GM21737 (cell line): ENCODE results near the gene SLX9.

Experiments
- ATAC-seq: cut with Tn5 transposase; IDR thresholded peaks from one replicate; pipeline ENCODE4 v1.9.1; 2021; ENCODE audit warnings: mild to moderate bottlenecking, moderate library complexity; ENCODE audit not compliant: unreplicated experiment

The SLX9 gene, protein sequence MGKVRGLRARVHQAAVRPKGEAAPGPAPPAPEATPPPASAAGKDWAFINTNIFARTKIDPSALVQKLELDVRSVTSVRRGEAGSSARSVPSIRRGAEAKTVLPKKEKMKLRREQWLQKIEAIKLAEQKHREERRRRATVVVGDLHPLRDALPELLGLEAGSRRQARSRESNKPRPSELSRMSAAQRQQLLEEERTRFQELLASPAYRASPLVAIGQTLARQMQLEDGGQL

DNA sequence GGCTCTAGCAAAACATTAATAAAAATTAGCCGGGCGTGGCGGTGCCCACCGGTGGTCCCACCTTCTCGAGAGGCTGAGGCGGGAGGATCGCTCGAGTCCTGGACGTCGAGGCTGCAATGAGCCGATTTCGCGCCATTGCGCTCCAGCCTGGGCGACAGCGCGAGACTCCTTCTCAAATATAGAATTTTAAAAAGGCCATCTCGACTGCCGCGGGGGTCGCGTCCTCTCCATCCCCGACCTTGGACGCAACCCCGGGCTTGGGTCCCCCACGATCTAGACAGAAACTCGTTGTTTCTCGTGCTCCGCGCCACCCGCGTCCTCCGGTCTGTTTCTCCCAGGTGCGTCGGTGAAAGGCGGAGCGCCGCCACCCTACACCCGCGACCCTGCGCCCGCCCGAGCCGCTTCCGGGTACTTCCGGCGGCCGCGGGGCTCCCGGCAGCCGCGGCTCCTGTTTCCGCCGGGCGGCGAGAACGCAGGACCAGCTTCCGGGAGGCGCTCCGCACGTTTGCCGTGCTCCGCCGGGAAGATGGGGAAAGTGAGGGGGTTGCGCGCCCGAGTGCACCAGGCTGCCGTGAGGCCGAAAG is at the start of gene SLX9:
Gene SLX9, plus strand, starts transcription at position 498 of the 584 bp plus-strand sequence. Its CDS starts 29 bp downstream, at position 527.
- ATAC-seq: peak; percentile 63

DNA sequence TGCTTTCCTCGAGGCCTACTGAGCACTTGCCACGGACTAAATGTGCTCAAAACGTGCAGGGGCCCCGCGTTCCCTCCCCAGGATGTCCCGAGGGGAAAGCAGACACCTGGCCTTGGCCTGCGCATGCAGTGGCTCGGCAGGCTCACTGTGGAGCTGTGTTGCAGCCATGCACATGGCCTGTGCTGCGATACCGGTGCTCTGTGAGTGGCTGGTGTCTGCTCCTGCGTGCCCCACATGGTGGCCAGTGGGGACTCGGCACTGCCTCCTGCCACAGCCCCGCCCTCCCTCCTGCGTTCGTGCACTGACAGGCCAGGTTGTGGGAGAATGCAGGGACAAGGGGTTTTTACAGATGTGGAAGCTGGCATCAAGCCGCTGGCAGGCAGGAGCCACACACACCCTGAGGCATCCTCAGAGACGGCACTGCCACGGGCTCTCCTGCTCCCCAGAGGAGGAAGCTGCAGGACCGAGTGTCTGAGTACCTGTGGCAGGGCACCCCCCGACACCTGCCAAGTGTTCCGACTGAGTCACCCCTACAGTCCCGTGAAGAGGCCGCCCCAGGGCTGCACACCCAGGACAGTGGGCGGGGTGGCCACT is 49.4 kb upstream of the SLX9 start:
- ATAC-seq: no peak

DNA sequence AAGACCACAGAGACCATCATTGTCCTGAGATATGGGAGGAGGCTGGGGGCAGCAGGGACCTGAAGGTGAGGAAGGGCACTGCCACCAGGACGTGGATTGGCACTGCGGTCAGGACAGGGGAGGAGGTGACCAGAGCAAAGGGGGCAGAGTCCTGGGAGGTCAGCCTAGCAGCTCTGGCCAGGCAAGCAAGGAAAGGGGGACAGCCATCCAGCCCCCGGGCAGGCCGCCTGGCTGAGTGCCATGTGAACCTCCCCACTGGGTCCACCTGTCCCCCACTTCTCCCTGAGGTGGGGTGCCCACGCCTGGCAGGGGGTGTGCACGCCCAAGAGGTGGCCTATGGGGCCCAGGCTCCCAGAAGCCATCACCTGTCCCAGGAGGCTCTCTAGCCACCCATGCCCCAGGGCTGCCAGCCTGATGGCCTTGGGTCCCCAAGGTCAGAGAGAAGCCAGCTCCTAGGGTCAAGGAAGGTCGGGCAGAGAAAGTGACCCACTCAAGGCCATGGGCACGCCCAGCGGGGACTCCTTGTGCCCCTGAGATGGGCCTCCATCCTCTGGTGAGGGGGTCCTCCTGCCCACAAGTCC is 48.8 kb upstream of the SLX9 start:
- no peak for ATAC-seq

DNA sequence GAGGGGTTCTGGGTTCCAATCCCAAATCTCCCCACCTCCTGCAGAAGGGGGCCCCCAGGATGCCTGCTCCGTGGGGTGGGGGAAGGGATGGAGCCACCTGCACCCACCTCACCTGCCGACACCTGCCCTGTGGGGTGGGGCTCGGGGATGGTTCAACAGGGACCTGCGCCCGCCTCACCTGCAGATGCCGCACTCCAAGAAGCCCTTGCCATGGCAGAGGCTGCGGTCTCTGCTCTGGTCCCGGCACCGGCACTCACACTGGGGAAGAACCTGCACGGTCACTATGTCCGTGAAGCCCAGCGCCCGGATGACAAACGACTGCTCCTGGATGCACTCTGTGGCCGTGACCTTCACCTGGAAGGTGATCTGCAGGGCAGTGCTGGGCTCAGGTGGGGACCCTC is 48.2 kb upstream of the SLX9 start:
- no peak for ATAC-seq

DNA sequence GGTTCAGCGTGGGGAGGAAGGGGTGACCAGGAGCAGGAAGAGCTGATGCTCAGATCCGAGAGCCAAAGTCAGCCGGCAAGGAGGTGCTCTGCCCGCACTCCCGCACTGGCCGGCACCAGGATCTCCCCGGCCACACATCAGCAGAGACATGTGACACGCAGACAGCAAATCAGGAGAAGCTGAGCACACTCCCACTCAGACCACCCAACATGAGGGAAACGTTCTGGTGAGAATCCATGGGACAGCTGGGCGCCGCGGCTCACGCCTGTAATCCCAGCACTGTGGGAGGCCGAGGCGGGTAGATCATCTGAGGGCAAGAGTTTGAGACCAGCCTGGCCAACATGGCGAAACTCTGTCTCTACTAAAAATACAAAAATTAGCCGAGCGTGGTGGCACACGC is 47.7 kb upstream of the SLX9 start:
- no peak for ATAC-seq

DNA sequence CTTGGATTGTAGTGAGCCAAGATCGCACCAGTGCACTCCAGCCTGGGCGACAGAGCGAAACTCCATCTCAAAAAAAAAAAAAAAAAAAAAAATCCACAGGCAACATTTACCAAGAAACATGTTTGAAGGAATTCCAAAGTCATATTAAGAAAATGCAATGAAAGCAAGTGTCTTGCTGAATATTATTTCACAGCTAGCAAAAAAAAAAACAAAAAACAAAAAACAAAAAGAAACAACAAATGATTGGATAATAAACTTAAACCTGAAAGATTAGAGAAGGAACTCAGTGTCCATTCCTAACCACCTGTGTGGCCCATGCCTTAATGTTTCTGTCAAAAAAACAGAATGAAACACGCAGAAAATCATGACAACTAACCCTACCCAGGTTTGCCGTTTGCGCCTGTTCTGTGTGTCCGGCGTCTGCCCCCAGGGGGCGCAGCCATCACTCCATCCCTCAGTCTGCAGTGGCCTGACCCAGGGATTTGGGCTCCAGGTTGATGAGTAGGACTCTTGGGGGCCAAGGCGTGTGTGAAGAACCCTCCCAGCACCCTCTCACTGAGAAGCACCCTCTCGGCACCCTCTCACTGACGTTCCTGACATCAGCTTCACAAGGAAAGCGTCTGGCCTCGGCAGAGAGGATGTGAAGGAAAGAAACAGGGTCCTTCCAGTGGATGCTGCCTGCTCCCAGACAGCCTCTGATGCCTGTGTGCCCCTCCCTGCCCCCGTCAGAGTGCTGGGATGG is 47.1 kb upstream of the SLX9 start:
- no peak for ATAC-seq

DNA sequence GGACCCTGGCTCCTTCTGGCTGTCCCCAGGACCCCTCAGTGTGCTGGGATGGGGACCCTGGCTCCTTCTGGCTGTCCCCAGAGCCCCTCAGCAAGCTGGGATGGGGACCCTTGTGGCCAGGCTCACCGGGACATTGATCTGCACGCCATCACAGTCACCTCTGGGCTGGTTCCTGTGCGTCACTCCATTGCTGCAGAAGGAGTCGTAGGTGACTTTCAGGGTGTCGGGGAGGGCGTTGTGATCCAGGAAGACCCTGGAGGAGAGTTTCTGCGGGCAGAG is 46.6 kb upstream of the SLX9 start:
- no peak for ATAC-seq

DNA sequence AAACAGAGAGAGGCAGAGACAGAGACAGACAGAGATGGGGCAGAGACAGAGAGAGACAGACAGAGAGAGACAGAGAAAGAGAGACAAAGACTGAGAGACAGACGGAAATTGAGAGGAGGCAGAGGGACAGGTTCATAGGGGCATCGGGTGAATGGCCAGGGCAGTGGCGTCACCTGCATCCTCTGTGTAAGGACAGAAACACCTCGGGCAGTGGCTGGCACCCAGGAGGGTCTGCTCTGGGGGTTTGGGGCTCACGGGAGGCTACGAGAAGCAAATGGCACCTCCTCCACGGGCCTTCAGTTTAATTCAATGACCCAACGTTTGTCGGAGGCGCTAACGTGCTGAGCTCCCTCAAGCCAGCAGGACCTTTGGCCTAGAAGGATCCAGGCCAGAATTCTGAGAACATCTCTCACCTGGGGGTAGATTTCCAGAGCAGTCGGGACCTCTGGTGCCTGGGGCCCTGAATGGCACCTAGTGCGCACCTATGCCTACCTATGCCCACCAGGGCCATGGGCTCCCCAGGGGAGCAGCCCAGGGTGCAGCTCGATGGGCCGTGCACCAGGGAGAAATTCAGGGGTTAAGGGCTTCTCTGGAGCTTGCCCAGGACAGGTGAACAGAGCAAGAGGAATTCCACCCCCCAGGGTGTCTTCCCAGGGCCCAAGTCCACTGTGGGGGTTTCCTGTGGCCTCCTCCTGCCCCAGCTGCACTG is 45.7 kb upstream of the SLX9 start:
- no peak for ATAC-seq

DNA sequence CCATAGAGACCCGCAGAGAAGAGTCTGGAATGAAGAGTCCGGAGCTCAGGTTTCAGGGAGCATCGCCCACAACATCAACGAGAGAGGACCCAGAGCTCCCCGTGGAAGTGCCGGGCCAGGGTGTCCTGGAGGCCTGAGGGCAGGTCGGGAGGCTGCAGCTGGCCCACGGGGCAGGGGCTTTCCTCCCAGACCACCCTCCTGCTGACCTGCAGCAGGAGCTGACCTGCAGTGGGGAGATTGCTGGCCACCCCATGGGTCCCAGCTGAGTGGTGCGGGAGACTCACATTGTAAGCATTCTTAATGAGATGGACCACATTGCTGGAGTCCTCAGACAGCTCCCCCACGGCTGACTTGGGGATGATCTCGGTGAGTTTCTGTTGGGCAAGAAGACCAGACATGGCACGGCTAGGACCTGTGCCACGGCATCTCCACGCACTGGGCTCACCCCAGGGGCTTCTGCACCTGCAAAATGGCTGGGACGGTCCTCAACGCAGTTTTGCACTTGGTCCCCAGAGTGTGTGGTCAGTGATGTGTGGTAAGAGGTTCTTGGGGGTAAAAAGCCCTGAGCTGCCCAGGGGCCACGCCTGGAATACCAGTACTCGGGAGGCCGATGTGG is 45.0 kb upstream of the SLX9 start:
- ATAC-seq: no peak

DNA sequence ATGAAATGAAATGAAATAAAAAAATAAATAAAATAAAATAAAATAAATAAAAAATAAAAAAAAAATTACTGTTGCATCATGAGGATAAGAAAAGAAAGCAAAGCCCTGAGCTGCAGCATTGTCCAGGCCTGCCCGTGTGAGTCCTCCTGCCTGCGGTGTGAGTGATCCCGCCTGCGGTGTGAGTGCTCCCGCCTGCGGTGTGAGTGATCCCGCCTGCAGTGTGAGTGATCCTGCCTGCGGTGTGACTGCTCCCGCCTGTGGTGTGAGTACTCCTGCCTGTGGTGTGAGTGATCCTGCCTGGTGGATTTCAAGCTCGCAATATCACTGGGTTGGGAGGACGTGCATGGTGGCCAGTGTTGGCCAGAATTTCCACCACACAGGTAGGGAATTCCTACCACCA is 44.0 kb upstream of the SLX9 start:
- ATAC-seq: no peak

DNA sequence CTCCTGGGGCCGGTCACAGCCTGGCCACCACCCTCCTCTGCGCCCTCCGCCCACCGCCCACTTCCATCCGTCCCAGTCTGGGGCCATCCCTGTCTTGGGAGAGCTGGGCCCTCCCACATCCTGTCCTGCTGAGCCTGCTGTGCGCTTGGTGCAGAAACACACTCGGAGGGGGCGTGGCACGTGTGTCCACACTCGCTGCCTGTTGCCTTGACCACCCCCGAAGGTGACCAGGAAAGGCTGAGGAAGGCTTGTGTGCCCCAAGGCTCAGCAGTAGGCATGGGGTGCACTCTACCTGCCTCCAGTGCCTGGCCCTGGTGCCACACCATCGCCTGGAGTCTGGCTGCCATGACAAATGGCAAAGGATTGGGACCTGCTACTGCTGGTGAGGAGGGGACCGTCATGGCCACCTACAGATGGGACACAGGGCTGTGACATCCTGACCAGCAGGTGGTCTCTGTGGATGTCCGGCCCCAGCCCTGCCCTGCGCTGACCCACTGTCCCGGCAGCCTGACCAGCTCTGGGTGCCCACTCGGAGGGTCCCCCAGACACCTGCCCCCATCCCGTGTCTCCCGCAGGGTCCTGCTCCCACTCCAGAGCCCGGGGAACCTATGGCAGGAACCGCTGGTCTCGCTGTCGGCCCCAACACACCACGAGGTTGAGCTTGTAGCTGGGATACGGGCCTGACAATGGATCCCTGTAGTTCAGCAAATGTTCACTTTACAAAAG is 43.1 kb upstream of the SLX9 start:
- ATAC-seq: no peak

DNA sequence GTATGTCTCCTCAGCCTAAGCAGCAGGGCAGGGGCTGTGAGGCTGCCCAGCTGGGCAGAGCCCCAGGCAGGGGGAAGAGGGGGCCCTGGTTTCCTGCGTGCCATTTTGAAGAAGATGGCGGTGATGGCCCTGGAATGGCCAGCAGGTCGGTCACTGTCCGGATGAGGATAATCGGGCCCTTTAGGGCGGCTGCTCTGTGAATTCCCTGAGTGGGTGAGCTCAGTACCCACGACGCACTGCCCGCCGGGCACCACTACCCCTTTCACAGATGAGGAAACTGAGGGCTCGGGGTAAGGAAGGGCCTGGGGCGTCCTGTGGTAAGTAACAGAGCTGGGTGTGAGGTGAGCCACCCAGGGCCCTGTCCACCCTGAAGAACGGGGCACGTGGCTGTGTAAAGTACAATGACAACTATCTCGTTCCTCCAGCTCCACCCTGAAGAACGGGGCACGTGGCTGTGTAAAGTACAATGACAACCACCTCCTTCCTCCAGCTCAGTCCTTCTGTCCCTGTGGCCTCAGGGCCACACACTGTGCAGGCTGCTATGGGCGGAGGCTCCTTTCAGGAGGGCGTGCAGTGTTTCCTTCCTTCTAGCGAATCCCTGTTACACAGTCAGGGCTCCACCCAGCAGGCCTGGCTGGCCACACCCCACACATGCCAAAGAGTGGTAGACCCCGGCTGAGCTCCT is 42.4 kb upstream of the SLX9 start:
- no peak for ATAC-seq

DNA sequence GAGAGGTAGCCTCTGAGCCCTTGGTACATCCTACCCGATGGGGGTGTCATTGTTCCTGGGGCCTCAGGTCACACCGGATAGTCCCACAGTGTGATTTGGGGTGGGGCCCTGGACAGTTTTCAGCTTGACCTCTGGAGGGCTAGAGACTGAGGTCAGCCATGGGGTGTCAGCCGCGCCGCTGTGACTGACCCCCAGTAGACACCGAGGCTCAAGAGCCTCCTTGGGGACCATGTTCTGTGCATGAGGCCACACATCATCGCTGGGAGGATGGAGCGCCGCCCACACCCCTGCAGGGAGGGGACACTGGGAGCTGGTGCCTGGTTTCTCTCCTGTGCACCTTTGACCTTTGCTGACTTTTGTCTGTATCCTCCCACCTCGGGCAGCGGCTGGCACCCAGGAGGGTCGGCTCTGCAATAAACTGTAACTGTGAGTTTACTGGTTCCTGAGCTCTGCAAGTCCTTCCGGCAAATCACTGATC is 41.8 kb upstream of the SLX9 start:
- no peak for ATAC-seq

DNA sequence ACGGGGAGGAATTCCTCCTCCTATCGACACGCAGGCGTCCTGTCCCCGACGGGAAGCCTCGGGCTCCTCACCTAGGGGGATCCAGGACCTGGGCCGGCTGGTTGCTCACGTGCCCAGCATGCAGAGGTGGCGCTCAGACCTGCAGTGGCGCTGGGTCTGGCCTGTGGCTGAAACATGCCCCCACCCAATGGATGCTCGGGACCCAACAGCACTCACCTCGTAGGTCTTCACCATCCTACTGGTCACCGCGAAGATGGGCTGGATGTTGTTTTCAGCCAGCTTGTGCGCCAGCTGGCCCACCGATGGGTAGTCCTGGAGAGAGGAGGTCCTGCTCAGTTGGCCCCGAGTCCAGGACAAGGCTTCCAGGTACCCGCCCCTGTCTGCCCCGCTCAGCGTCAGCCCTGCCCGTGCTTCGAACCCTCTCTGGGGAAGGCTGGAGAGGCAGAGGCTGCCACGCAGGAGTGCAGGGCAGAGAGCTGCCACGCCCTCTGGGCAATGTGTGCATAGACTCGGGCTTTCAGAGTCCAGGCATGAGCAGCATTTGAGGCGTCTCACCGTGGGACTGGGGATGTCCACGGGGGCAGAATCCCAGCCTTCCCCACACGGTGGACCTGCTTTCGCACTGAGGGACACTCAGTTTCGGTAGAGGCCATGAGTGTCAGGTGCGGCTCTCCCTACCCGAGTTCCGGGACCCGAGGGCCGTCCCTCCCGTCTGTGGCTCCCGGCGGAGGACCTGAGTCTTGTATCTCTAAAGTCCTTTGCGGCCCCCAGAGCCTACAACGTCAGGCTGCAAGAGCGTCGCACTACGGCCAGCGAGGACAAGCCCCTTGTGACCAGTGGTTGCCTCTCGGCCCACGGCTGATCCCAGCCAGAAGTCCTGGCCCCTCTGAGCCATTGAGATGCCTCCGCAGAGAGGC is 40.7 kb upstream of the SLX9 start:
- ATAC-seq: no peak

DNA sequence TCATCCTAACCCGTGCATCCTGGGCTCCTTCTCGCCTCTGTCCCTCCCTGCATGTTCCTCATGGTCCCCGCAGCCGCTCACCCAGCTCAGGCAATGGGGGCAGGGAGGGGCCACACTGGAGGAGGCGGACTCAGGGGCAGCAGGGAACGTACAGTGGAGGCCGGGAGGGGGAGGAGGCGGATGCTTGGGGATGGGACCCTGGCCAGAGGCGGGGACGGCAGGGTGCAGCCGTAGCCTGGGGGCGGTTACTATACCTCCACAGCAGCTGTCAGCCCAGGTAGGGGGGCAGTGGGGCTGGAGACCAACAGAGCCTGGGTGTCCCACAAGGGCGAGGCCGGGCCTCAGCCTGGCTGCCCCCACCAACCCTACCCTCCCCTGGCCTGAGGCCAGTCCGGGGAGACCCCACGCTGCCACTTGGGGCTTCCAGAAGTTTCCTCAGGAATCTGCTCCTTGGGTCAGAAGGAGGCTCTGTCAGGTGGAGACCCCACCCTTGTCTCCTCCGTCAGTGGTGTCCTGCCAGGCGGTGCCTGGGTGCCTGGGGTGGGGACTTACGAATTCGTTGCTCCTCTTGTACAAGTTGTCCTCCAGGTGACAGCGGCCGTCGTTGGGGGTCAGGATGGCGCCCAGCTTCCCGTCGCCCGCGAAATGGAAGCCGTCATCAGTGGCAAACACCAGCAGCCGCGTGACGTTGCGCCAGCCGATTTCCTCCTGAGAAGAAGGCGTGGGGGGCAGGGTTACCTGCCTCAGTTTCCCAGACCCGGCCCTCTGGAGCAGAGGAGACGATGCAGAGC is 39.9 kb upstream of the SLX9 start:
- ATAC-seq: no peak

DNA sequence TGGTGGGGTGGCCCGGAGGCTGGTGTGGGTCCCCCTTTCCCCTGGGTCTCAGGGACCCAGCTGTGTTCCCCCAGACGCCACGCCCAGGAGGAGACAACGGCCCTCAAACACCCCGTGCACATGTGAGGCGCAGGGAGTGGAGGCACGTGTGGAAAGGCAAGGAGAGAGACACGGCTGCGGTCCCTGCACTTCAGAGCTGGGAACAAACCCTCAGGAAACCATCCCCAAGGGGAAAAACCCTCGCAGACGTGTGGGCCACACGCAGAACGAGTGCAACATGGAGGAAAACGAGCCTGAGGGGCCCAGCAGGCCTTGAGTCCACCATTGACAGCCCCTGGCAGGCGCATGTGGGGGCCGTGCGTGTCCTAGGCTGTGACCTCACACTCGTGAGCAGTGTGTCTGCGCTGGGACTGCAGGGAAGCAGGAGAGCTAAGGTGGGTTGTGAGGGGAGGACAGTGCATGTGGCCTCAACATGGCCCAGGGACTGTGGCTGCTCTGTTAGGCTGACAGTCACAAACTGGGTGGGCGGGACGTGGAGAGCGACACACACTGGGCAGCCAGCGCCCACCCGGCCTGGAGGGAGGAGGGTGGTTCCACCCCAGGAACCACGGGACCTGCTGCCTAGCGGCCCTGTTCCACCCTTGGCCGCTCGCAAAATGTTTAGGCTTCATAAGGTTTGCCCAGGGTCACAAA is 39.1 kb upstream of the SLX9 start:
- ATAC-seq: no peak
